Colonic mucosa (tissue), 4 donors: ENCODE results near the gene NOTCH2. TPM values are rescaled to one million over a fixed set of nuclear protein-coding genes. Genes with fewer than 3 reads are reported as not detected.

ENCODE experiments used
- DNase-seq: peaks from one replicate; pipeline ENCODE4 v3.0.0-alpha.2; 2020
- H3K27ac ChIP-seq: fragments of 200-600 bp; one replicate; pipeline ENCODE4 v1.8.0; 2021
- H3K27me3 ChIP-seq: fragments of 200-600 bp; one replicate; pipeline ENCODE4 v1.8.0; 2021
- H3K36me3 ChIP-seq: fragments of 200-600 bp; one replicate; pipeline ENCODE4 v1.8.0; 2021
- H3K4me1 ChIP-seq: fragments of 200-600 bp; one replicate; pipeline ENCODE4 v1.8.0; 2021; ENCODE audit warnings: mild to moderate bottlenecking
- H3K4me3 ChIP-seq: fragments of 200-600 bp; one replicate; pipeline ENCODE4 v1.8.0; 2021
- H3K9ac ChIP-seq, 2 donors: one replicate each; pipeline ENCODE4 v1.7.0; 2013; ENCODE audit warnings: control low read depth in 2 of 2, low read depth in 2 of 2, low read length in 2 of 2
- H3K9me3 ChIP-seq: fragments of 200-600 bp; one replicate; pipeline ENCODE4 v1.8.0; 2021
- intact Hi-C: fragments of 100-400 bp; cut with DNase I; formaldehyde crosslinking; loops from one replicate; pipeline ENCODE4 v1.14.1; 2022
- total RNA-seq, 2 donors: library from RNA; stranded (reverse); fragmentation: NEBNext Ultra II Directional in 1 of 2; extraction: Animal tissue kit (Norgen Biotek cat#: 25700) in 1 of 2; gene quantifications; one replicate each; pipeline ENCODE4 v1.2.1, GENCODE V29; 2021
- TF ChIP-seq, protein P1 (sequence below): fragments of 200-600 bp; IDR thresholded peaks from one replicate; pipeline ENCODE4 v1.8.0; 2022; ENCODE audit warnings: antibody characterized with exemption, mild to moderate bottlenecking
- donor health status: healthy.
- donor health status: DM: no; HTN: no; CAD: no.
- donor health status: DM: no; HTN: no; CAD: no.

The NOTCH2 gene
- total RNA-seq, 2 donors from 2014 or later: 53.0 to 69.6 TPM

DNA sequence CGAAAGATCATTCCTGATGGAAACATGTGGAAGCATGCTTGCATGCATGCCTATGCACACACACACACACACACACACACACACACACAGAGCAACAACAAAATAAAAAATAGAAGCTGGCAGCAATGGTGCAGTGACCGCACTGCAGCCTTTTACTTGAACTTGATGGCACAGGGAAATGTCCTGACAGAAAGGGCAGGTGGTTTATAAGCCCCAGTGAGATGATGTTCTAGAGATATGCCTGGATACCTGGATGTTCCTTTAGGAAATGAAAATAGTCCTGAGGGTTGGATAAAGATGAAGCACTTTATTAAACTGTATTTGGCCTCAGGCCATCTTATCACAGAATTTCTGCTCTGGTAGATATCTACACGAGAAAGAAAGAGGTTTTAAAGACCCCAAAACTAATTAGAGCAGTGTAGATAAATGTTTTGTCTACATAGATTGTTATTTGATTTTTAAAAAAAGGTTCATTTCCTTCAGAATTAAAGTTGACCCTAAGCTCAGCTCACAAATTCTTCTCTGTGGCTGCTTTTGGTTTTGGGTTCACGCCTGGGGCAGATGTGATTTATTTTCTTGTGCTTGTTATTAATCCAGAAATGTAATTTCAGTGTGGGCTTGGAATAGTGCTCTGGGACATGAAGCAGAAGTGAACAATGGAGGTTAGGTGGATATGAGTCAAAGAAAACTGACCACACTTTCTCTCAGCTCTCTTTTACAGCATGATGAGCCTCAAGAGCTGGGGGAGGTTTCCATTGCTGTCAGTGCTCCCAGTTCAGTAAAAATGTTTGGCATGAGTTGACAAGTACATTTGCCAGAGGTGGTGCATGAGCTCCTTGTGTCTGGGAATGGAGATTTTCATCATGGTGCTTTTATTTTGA lies 196.1 kb downstream of the NOTCH2 start:
- Histone ChIP-seq H3K27ac (no peak overlapping the region), H3K4me3 (no peak overlapping the region), H3K9me3 (no peaks in the 10 kb centered on the region), H3K27me3 (no peaks in the 10 kb centered on the region), H3K36me3 (no peaks in the 10 kb centered on the region), H3K4me1 (no peaks in the 10 kb centered on the region), H3K9ac (no peak overlapping the region)
- DNase-seq: no peak
- intact Hi-C loops: no loop called here
- TF ChIP-seq, protein P1, sequence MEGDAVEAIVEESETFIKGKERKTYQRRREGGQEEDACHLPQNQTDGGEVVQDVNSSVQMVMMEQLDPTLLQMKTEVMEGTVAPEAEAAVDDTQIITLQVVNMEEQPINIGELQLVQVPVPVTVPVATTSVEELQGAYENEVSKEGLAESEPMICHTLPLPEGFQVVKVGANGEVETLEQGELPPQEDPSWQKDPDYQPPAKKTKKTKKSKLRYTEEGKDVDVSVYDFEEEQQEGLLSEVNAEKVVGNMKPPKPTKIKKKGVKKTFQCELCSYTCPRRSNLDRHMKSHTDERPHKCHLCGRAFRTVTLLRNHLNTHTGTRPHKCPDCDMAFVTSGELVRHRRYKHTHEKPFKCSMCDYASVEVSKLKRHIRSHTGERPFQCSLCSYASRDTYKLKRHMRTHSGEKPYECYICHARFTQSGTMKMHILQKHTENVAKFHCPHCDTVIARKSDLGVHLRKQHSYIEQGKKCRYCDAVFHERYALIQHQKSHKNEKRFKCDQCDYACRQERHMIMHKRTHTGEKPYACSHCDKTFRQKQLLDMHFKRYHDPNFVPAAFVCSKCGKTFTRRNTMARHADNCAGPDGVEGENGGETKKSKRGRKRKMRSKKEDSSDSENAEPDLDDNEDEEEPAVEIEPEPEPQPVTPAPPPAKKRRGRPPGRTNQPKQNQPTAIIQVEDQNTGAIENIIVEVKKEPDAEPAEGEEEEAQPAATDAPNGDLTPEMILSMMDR: no peak

DNA sequence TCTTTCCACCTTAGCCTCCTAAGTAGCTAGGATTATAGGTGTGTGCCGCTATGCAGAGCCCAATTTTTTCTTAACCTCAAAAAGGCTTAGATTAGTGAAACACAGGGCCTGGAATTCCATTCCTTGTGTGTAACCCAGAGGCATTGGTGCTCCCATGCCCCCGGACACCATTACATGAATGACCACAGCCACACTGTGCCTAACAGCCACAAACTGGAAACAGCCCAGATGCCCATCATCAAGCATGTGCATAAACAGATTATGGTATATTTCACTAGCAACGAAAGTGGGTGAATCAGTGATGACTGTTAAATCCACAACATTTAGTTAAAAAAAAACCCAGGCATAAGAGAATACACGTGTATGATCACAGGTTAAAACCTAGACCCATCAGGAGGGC lies 197.6 kb downstream of the NOTCH2 start:
- H3K9ac ChIP-seq: no peak overlapping the region
- TF ChIP-seq, protein P1: no peak
- no peaks in the 10 kb centered on the region for H3K27me3 ChIP-seq
- no peaks in the 10 kb centered on the region for H3K4me1 ChIP-seq
- H3K9me3 ChIP-seq: no peaks in the 10 kb centered on the region
- no peak for DNase-seq
- no peak overlapping the region for H3K27ac ChIP-seq
- H3K4me3 ChIP-seq: no peak overlapping the region
- intact Hi-C loops: no loop called here
- no peaks in the 10 kb centered on the region for H3K36me3 ChIP-seq

DNA sequence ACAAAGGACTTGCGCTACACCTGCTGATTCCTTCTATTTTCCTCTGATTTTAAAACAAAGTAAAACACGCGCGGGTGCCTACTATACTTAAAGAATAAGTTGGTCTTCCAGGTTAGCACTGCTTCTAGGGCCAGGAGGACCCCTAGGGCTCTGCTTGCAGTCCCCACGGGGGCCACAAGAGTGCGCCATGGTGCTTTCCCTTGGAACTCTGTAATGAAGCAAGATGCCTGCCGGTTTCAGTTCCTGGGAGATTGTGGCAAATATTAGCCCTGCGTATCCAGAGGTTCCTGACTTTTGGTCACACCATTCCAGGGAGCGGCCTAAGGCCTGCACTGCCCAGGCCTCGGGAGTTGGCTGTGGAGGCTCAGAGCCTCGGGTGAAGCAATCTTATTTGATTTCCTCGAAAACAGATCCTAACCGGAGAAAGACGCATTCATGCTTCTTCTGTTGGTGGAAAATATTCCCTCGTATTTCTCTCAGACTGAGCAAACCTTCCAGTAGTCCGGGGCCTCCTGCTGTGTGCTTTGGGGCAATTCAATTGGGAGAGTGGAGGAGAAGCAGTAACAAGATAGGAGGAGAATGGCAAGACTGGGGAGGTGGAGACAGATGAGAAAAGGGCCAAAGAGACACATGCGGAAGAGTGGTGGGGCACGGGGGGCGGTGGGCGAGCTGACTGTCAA lies 198.4 kb downstream of the NOTCH2 start:
- no peak overlapping the region for H3K27ac ChIP-seq
- intact Hi-C loops: no loop called here
- no peaks in the 10 kb centered on the region for H3K27me3 ChIP-seq
- H3K9ac ChIP-seq: no peak overlapping the region
- no peaks in the 10 kb centered on the region for H3K36me3 ChIP-seq
- DNase-seq: peak; percentile 78
- no peaks in the 10 kb centered on the region for H3K9me3 ChIP-seq
- H3K4me3 ChIP-seq: no peak overlapping the region
- H3K4me1 ChIP-seq: no peaks in the 10 kb centered on the region
- TF ChIP-seq, protein P1: peak; percentile 97

DNA sequence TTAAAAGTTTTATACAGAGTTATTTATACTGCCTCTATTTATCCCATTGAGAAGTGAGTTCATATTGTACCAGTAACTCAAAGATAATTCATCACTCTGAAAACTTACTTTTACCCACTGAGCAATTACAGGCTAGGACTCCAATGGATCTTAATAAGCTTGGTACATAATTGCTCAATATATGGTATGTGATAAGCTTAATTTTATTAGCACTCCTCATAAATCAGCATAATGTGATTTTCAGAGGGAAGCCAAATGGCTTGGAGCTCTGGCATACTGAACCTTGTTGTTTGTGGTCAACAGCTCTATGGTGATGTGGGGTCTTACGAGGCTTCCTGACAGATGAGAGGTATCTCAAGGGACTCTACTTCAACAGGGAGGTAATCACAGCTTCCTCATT lies 199.5 kb downstream of the NOTCH2 start:
- Histone ChIP-seq H3K36me3 (no peaks in the 10 kb centered on the region), H3K27me3 (no peaks in the 10 kb centered on the region), H3K4me3 (no peak overlapping the region), H3K4me1 (no peaks in the 10 kb centered on the region), H3K27ac (no peak overlapping the region), H3K9ac (no peak overlapping the region), H3K9me3 (no peaks in the 10 kb centered on the region)
- TF ChIP-seq, protein P1: no peak
- no peak for DNase-seq
- intact Hi-C loops: loop anchor here (5.0 kb wide), 1 partner anchor 63 kb away; no protein-coding TSS in a partner anchor

DNA sequence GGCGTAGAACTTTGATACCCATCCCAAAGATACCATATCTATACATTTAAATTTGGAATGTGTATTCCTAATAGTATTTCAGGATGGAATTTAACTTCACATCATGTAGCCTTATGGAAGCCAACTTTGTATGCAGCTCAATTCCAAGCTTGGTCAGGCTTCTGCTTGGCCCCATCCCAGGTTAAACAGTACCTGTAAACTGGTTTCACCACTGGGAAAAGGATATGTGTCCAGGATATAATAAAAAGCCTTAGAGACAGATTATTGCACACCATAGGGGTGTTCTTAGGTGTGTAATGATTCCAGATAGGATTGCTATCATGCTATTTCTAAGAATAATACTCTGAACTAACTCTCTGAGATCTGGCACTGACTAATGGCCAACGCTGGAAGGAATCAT lies 201.3 kb downstream of the NOTCH2 start:
- Histone ChIP-seq H3K9me3 (no peaks in the 10 kb centered on the region), H3K36me3 (no peaks in the 10 kb centered on the region), H3K27me3 (no peaks in the 10 kb centered on the region), H3K4me3 (no peak overlapping the region), H3K27ac (no peak overlapping the region), H3K4me1 (no peaks in the 10 kb centered on the region), H3K9ac (no peak overlapping the region)
- intact Hi-C loops: loop anchor here (5.0 kb wide), 1 partner anchor 61 kb away; no protein-coding TSS in a partner anchor
- no peak for DNase-seq
- TF ChIP-seq, protein P1: no peak
